ENCODE results near the gene DERL3.

The DERL3 gene

DNA sequence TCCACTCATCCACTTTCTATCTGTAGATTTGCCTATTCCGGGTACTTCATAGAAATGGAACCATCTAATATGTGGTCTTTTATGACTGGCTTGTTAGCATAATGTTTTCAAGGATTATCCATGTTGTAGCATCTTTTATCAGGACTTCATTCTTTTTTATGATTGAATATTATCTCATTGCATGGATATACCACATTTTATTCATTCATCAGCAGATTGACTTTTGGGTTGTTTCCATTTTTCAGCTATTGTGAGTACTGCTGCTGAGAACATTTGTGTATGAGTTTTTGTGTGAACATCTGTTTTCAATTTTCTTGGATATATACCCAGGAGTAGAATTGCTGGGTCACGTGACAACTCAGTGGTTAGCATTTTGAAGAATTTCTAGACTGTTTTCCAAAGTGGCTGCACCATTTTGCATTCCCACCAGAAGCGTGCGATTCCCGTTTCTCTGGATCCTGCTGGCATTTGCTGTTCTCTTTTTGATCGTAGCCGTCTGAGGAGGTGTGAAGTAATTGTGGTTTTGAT lies 8.9 kb downstream of the DERL3 start:
- DNase-seq = no peak

DNA sequence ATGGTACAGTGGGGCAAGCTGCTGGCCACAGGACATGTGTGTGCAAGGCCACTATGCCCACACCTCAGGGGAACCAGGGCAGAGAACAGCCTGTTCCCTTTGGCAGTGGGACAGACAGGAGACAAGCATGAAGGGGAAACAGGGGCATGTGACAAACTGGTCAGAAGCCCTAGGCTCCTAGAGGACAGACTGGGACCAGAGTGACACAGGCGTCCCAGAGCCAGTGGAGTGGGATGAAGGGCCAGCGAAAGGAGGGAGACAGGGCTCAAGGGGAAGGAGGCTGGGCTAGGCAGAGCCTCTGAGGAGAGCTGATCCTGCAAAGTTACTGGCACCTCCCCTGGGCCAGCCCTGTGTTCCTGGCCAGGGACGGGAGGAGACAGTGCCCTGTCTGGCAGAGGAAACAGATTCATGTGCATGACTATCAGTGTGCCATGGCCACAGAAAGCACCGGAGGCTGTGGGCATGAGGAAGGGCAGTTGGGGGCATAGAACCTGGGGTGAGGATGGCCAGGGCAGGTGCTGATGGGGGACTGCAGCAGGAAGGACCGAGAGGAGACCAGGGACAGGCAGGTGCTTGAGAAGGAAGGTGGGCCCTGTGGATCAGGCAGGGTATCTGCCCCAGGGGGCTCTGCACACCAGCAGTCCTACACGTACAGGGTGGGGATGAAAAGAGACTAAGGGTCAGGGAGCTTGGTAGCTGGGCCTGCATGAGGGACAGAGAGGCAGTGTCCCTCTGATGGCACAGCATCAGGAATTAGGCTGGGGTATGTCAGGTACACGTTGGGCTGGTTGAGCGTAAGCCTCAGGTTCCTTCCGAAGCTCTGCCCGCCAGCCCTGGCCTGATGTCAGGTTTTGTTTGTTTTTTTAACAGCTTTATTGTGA lies 9.8 kb downstream of the DERL3 start:
- DNase-seq = no peak

DNA sequence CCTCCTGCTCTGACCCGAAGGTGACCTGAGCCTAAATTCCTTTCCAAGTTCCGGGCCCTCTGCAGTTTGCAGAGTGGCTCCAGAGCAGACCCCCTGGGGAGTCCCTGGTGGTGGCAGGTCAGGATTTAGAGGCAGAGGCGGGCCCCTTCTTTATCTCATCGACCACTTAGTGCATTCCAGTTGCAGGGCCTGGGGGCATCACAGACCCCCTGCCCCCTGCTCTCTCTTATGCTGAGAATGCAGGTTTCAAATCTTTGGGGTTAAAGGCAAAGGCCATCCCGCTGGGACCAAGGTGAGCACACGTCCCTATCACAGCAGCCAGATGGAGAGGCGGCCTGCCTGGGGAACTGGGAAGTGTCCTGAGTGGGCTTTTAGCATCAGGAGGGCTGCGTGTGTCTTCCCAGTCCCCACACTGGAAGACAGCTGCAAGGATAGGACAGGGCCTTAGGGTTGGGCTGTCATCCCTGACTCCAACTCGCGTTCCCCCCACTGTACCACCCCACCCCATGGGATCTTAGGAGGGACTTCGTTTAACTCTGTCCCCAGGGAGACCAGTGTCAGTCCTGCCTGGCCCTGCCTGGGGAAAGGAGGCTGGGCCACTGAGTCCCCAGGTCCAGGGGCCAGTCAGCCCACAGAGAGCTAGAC lies 11.3 kb downstream of the DERL3 start:
- DNase-seq = no peak

DNA sequence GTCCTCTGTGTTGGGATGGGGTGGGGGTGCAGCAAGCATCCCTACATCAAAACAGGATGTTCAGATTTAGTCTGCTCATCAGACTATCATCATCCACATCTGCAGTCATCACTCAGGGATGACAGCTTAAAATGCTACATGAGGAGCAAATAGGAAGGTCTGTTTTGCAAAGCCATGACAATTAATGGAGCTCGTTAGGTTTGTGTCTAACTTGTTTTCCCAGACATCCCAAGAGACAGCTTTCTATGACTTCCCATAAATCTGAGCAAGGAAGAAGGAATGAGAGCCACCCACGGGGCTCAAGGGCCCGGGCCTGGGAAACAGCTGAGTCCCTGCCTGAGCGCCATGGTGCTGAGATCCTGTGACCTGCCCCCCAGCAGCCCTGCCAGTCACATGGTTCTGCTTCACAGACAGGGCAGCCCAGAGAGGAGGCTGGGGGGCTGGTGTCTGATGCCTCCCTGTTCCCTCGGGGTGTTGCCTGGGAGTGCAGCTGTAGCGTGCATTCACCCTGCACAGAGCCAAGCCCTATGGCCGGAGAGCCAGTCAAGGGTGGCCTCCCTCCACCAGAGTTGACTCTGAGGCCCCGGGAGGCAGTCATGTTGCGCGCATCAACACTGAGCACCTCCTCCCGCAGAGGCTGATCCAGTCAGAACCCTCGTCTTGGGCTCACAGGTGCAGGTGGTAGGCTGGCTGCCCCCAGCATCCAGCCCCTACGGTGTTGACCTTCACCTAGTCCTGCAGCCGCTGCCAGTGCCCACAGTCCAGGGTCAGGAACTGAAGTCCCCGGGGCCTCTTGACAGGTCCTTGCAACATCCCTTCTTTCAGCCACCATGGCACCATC lies 12.1 kb downstream of the DERL3 start:
- DNase-seq = no peak

DNA sequence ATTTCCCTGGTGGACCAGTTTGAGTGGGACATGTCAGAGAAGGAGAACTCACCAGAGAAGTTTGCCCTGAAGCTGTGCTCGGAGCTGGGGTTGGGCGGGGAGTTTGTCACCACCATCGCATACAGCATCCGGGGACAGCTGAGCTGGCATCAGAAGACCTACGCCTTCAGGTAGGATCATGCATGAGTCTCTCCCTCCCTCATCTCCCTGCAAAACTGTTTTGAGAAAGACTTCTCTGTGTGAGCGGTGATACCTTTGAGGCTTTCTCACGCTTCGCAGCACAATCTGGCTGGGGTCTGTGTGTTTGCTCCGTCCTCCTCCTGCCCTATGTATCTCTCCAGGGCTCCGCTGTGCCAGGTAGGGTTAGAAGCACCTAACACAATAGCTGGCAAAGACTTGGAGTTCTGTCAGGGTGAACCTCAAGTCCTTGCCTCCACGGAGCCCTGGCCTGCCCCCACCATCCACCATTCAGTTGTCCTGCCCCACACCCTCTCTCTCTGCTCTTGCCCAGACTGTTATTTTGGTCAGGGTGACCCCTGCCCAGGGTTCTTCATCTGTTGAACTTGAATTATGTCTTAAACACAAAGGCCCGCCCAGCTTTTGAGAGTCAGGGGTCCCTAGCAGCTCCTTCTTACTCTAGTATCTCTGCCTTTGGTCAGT lies 13.4 kb downstream of the DERL3 start:
- DNase-seq = no peak

DNA sequence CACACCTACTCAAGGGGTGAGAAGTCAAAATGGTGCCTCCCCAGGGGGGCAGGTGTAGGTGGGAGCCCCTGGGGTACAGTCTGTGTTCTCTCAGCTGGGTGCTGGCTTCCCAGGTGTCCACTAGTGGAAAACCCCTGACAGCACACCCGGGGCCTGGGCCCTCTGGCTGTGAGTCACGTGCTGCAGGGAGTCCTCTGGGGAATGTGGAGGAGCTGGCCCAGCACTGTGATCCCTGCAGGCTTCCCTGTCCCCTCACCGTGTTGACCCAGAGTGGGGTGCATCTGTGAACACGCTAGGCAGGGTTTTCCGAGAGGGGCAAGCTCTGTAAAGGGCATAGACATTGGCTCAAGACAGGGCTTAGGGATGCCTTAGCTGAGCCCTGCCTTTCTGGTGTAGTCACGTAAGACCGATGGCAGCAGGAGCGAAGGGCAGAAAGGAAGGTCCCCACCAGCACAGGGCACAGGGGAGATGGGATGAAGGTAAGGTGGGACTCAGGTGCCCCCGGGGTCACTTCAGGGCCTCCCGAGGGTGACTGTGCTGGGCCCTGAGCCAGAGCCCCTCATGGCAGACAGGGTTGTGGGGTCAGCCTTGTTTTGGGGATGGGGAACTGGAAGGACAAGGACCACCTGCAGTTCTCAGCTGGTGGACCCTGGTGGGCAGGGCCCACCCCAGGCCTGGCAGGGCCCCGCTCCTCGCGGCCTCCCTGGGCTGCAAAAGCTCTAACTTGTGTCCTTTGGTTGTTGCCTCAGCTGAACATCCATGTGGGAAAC lies 14.1 kb downstream of the DERL3 start:
- DNase-seq = no peak

DNA sequence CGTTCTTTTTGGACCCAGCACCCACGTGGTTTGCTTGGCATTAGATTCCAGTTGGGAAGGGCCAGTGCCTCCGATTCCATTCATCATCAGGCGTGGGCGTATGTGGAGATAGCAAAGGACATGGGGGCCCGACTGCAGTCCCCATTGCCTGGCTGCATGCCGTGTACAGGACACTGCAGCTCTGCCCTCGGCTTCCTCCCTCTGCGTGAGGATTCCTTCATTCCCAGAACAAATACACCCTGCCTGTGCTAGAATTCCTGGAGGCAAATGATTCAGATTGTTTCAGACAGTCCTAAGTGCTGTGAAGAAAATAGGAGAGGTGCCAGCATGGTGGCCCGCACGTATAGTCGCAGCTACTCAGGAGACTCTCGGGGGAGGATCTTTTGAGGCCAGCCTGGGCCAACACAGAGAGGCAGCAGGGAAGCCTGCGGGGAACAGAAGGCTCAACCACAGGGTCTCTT lies 15.4 kb downstream of the DERL3 start:
- DNase-seq = no peak

DNA sequence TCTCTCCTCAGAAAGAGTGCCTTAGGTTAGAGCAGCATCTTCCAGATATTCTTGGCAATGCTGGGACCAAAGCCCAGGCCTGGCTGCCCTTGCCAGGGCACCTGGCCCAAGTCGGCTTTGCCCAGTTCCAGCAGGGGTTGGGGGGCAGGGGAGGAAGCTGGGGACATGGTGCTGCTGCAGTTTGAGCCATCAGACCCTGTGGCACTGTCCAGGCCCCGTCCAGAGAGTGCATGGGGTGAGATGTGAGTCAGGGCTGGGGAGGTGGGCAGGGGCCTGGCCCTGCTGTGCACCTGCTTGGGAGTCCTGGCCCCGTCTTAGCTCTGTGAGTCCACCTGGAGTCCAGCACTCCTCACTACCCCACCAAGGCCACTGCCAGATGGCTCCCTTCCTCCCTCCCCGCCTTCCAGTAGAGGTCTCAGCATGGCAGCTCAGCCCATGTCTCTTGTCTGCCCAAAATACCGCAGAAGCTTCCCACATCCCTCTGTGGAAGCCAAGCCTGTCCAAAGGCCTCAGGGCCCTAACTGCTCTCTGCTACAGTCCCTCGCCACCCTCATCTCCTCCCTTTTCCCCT lies 16.6 kb downstream of the DERL3 start:
- DNase-seq = no peak

DNA sequence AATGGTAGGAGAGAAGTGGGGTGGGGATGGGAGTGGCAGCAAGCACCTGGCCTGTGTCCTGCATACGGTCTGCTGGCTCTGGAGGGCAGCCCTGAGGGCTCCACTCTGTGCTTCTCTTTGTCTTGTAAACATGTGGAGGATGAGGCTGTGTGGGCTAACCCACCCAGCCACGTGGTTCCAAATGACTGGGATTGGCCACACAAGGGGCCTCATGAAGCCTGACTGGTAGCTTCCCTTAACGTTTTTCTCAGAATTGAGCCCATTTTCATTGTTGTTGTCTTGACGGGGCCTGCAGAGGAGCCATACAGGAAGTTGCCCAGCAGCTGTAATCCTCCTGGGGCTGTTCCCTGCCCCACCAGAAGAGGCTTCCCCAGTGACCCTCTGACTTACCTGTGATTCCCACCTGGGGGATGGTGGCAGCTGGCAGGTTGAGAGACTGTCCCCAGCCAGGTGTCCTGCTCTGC lies 18.0 kb downstream of the DERL3 start:
- DNase-seq = no peak

DNA sequence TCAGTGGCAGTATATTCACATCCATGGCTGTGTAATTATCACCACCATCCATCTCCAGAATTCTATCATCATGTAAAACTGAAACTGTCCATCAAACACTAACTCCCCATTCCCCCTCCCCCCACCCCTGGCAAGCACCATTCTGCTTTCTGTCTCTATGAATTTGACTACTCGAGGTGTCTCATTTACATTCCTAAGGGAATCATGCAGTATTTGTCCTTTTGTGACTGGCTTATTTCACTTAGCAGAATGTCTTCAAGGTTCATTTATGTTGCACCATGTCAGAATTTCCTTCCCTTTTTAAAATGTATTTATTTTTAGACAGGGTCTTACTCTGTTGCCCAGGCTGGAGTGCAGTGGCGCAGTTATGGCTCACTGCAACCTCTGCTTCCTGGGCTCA lies 20.3 kb downstream of the DERL3 start:
- no peak for DNase-seq

DNA sequence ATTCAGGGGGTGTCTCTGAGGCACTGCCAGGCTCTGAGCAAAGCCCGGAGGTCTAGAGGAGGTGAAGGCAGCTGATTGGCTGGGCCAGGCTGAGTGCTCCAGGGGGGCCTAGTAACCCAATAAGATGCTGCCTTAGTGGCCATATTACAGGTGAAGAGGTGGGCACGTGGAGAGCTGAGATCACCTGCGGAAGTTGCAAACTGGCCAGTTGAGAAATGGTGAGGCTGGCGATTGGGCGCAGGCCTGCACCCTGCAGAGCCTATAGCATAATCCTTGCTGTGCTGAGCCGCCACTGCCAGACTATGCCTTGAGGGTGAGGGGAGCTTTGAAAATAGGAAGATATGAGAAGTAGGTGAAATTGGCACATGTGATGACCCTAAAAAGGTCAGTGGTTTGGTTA lies 21.7 kb downstream of the DERL3 start:
- DNase-seq = no peak

DNA sequence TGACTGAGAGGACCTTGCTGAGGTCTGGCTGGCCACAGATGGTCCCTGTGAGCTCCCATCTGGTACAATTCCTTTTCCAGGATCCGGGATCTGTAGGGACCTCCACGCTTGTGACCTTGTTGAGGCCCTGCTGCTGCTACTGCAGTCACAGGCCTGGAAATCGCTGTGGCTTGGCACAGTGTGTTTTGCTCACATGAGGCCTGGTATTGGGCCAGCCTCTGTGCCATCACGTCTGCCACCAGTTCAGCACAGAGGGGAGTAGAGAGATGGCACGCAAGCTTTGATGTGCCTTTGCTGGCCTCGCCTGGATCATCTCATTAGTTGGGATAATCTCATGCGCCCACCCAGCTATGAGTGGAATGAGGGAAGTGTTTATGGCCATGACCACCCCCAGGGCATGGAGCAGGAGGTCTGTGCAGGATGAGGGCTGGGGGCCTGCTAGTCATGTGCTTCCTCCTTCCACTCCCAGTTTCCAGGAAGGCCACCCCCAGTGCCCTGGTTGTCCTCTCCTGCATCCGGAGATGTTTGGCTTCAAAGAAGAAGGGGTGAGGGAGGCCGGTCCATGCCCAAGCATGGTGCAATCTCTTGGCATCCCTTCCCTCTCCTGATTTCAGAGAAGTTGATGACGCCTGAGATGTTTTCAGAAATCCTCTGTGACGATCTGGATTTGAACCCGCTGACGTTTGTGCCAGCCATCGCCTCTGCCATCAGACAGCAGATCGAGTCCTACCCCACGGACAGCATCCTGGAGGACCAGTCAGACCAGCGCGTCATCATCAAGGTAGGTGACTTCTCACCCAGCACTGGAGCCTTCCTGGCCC lies 22.4 kb downstream of the DERL3 start:
- DNase-seq = no peak

DNA sequence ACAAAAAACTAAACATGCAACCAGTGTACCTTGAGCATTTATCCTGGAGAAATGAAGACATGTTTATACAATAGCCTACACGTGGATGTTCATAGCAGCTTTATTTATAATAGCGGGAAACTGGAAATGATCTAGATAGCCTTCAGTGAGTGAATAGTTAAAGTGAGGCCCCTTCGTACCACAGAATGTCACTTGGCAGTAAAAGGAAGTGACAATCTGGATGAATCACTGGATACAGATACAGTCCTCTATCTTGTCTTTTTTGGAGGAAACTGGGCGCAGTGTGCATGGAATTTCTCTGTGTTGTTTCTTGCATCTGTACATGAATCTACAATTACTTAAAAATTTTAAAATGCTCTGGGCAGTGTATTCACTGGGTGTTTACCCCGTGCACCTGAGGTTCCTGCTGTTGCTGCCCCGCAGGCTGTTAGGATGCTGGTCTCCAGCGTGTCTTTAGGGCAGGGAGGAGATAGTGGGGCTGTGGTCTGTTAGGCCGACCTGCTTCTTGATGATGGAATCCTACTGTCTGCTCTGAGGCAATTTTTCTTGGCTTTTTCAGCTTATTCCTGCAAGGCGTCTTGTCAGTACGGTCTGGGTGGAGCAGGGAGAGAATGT lies 23.2 kb downstream of the DERL3 start:
- DNase-seq = no peak

DNA sequence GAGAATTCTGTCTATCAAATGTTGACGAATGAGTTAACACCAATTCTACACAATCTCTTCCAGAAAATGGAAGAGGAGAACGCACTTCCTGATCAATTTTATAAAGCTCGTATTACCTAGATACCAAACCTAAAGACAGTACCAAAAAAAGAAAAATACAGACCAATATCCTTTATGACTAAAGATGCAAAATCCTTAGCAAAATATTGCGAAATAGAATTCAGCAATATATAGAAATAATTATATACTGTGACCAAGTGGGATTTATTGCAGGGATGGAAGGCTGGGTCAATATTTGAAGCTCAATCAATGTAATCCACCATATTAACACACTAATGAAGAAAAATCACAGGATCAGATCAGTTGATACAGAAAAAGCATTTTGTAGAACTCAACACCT lies 26.4 kb downstream of the DERL3 start:
- no peak for DNase-seq

DNA sequence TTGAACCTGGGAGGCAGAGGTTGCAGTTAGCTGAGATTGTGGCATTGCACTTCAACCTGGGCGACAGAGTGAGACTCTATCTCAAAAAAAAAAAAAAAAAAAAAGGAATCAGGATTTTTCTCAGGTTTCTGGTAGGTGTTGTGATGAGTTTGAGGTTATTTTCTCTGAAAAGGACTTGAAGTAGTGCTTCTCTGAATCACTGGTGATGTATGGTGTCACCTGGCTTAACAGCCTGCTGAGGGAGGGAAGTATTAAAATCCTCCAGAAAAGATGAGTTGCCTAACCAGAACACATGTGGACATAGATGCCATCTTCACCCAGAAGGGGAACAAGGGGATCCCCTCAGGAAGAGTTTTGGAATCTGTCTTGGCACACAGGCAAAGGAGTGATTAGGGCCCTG lies 32.0 kb downstream of the DERL3 start:
- DNase-seq = no peak

DNA sequence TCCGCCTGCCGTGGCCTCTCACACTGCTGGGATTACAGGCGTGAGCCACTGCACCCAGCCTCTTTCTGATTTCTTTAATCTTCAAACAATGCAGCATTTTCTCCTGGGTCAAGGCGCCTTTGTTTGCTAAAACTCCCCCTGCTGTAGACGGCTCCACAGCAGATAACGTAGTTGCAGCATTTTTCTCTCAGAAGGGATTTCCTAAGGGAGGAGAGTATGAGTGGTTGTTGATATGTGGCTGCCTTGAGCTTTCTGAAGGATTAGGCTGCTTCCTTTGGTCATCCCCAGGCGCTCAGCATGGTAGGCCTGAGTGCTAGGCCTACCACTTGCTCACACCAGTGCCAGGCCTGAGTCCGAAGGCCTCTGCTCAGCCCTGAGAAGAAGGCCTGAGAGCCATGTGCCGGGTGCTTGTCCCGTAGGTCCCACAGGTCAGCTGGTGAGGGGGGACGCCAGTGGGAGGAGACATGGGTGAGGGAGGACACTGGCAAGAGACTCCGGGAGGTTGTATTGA lies 34.0 kb downstream of the DERL3 start:
- DNase-seq = no peak

DNA sequence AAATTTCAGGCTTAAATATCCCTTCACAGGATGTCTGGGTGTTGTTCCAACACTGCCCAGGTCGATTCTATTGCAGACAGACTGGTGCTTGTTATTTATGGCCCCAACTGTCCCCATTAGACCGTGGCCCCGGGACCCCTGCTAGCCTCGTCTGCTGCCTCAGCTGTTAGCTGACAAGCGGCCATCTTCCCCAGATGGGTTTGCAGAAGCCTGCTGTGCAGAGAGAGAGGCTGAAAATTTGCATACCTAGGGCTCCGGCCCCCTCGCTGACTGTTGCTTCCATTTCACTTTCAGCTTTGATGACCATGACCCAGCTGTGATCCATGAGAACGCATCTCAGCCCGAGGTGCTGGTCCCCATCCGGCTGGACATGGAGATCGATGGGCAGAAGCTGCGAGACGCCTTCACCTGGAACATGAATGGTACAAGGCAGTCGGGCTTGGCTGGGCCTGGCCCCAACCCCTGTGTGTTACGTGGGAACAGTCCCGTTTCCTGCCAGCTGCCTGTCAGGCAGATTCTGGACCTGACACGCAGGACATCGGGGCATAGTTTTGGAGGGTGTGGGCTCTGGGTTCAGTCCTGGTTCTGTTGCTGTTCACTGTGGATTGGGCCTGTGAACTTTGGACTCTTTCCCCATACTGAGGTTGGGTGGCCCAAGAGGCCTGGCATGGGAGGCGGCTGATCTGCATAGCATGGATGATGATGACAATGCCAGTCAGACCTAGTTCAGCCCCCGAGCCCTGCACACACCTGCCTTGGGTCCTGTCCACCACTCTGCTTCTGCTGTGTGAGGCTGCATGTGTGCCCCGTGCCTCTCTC lies 35.6 kb downstream of the DERL3 start:
- DNase-seq = no peak

DNA sequence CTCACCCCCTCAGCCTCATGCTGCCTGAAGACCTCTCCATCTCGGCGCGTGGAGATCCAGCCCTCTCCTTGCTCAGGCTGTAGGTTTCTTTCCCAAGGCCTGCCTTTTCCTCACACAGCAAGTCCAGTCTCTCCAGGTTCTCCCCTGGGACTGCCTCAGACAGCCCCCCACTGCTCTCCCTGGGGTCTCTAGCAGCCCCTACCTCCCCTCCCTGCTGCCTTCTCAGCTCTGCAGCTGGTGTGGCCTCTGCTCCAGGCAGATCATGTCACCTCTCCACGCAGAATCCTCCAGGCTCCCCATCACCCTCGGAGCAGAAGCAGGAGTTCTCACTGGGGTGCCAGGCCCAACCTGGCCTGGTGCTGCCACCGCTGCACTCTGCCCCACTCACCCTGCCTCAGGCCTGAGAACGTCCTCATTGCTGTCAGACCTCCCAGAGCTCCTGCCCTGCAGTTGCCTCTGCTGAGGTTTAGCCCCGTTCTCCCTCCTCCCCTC lies 36.9 kb downstream of the DERL3 start:
- DNase-seq = no peak

All from activated CD8-positive, alpha-beta memory T cell treated with anti-CD3 and anti-CD28 coated beads, Interleukin-2, amount 50 U/mL, for 4 hours (primary cell).